A549 (cell line): Measurements from ENCODE around the gene SAMD3. TPM values are rescaled to one million over a fixed set of nuclear protein-coding genes. Genes with fewer than 3 reads are reported as not detected.

Experiments
- ATAC-seq, 2 experiments: fragments of 200-7000 bp in 1 of 2; fragments of >200 bp in 1 of 2; cut with Nextera tagmentation in 1 of 2; cut with Tn5 transposase in 1 of 2; 3 replicates each; pipeline versions ENCODE4 v1.8.0 to v1.9.1; 2018 to 2020; ENCODE audit warnings: mild to moderate bottlenecking in 1 of 2, moderate library complexity in 1 of 2
- CTCF ChIA-PET: fragments of 300-600 bp; sonication (Branson Sonifier 250); formaldehyde crosslinking; extraction: SDS; loops from one replicate; lab custom pipeline; 2021; ENCODE audit warnings: antibody characterized with exemption, inconsistent platforms; lab: Yijun Ruan, JAX
- POLR2A ChIA-PET: fragments of 350-600 bp; formaldehyde crosslinking; extraction: SDS; loops from one replicate; lab custom pipeline; 2021; ENCODE audit warnings: antibody characterized with exemption, inconsistent platforms; lab: Yijun Ruan, JAX
- DNase-seq, 2 experiments: peaks; one replicate each; pipeline versions ENCODE4 v3.0.0 to v3.0.0-alpha.2; 2011 to 2016; ENCODE audit warnings: low read depth in 1 of 2, low spot score in 1 of 2
- FAIRE-seq: peaks from 2 replicates; lab custom pipeline; 2011; peaks lifted over from hg19 to GRCh38; lab: Jason Lieb, UNC
- H3K27ac ChIP-seq, 2 experiments: fragments of >200 bp; sonication (Bioruptor Twin); formaldehyde crosslinking; 3 replicates each; pipeline ENCODE4 v1.5.1; 2016 to 2017
- H3K4me1 ChIP-seq: fragments of >200 bp; sonication (Bioruptor Twin); formaldehyde crosslinking; 3 replicates; pipeline ENCODE4 v1.6.1; 2016
- H3K4me2 ChIP-seq: fragments of >200 bp; sonication (Bioruptor Twin); formaldehyde crosslinking; 3 replicates; pipeline ENCODE4 v1.6.1; 2016
- H3K4me3 ChIP-seq: fragments of >200 bp; sonication (Bioruptor Twin); formaldehyde crosslinking; 3 replicates; pipeline ENCODE4 v1.5.1; 2016
- H3K9me3 ChIP-seq: fragments of >200 bp; sonication (Bioruptor Twin); formaldehyde crosslinking; 3 replicates; pipeline ENCODE4 v1.6.1; 2016
- ATOH8 ChIP-seq: fragments of 250-450 bp; sonication (Bioruptor Pico); IDR thresholded peaks from 2 replicates; pipeline ENCODE4 v1.5.0; 2020; ENCODE audit warnings: low read depth, mild to moderate bottlenecking, moderate library complexity
- BCL3 ChIP-seq: fragments of >200 bp; sonication (Bioruptor Twin); formaldehyde crosslinking; IDR thresholded peaks from 3 replicates; pipeline ENCODE4 v1.6.1; 2016
- BHLHE40 ChIP-seq: IDR thresholded peaks from 2 replicates; pipeline ENCODE4 v1.6.1; 2012; ENCODE audit warnings: low read depth, low read length, inconsistent platforms
- CEBPB ChIP-seq, 2 experiments: fragments of >200 bp in 1 of 2; sonication (Bioruptor Twin) in 1 of 2; formaldehyde crosslinking in 1 of 2; IDR thresholded peaks; 2 replicates each; pipeline ENCODE4 v1.6.1; 2012 to 2016
- CTCF ChIP-seq: fragments of >200 bp; sonication (Bioruptor Twin); formaldehyde crosslinking; IDR thresholded peaks from 3 replicates; pipeline ENCODE4 v1.5.1; 2016
- EHMT2 ChIP-seq: fragments of 200-600 bp; sonication (generic); IDR thresholded peaks from 2 replicates; pipeline ENCODE4 v1.6.1; 2016; ENCODE audit warnings: antibody characterized with exemption, low read depth, mild to moderate bottlenecking, moderate library complexity
- EP300 ChIP-seq, 2 experiments: fragments of >200 bp; sonication (Bioruptor Twin); formaldehyde crosslinking; IDR thresholded peaks; 2 replicates in 1 of 2; 3 replicates in 1 of 2; pipeline ENCODE4 v1.6.1; 2016 to 2017
- FOSB ChIP-seq: fragments of 250-450 bp; sonication (Bioruptor Pico); IDR thresholded peaks from 2 replicates; pipeline ENCODE4 v1.5.0; 2020; ENCODE audit warnings: mild to moderate bottlenecking, moderate library complexity
- GATA3 ChIP-seq: IDR thresholded peaks from 2 replicates; pipeline ENCODE4 v1.6.1; 2012; ENCODE audit warnings: borderline replicate concordance
- HDAC2 ChIP-seq: fragments of 200-600 bp; sonication (generic); IDR thresholded peaks from 2 replicates; pipeline ENCODE4 v1.6.1; 2016
- HEYL ChIP-seq: fragments of 250-450 bp; sonication (Bioruptor Pico); IDR thresholded peaks from 2 replicates; pipeline ENCODE4 v1.8.0; 2021; ENCODE audit warnings: mild to moderate bottlenecking, moderate library complexity
- HOXA7 ChIP-seq: fragments of 250-450 bp; sonication (Bioruptor Pico); IDR thresholded peaks from 2 replicates; pipeline ENCODE4 v1.5.0; 2020; ENCODE audit warnings: mild to moderate bottlenecking, moderate library complexity
- JUN ChIP-seq, 2 experiments: fragments of >200 bp; sonication (Bioruptor Twin); formaldehyde crosslinking; IDR thresholded peaks; 2 replicates in 1 of 2; 3 replicates in 1 of 2; pipeline ENCODE4 v1.6.1; 2016 to 2017
- JUNB ChIP-seq: fragments of >200 bp; sonication (Bioruptor Twin); formaldehyde crosslinking; IDR thresholded peaks from 2 replicates; pipeline ENCODE4 v1.6.1; 2016
- KDM1A ChIP-seq: fragments of 200-600 bp; sonication (generic); IDR thresholded peaks from 2 replicates; pipeline ENCODE4 v1.6.1; 2016; ENCODE audit warnings: low read depth, mild to moderate bottlenecking
- KDM5A ChIP-seq: fragments of 200-600 bp; sonication (generic); IDR thresholded peaks from 2 replicates; pipeline ENCODE4 v1.6.1; 2016; ENCODE audit warnings: antibody characterized with exemption, mild to moderate bottlenecking
- MAX ChIP-seq: IDR thresholded peaks from 2 replicates; pipeline ENCODE4 v1.6.1; 2012
- NFE2L2 ChIP-seq: fragments of 150-350 bp; conservative IDR thresholded peaks from 2 replicates; pipeline ENCODE4 v1.6.1; 2014; ENCODE audit warnings: low read length
- PBX3 ChIP-seq: IDR thresholded peaks from 2 replicates; pipeline ENCODE4 v1.6.1; 2012
- RAD21 ChIP-seq, 2 experiments: fragments of >200 bp in 1 of 2; sonication (Bioruptor Twin) in 1 of 2; formaldehyde crosslinking in 1 of 2; IDR thresholded peaks in 1 of 2; conservative IDR thresholded peaks in 1 of 2; 2 replicates in 1 of 2; 3 replicates in 1 of 2; pipeline ENCODE4 v1.6.1; 2012 to 2018; ENCODE audit warnings: inconsistent platforms in 1 of 2
- RARB ChIP-seq: fragments of 250-450 bp; sonication (Bioruptor Pico); IDR thresholded peaks from 2 replicates; pipeline ENCODE4 v1.8.0; 2021; ENCODE audit warnings: mild to moderate bottlenecking, moderate library complexity
- RCOR1 ChIP-seq: fragments of 150-350 bp; IDR thresholded peaks from 2 replicates; pipeline ENCODE4 v1.6.1; 2014; ENCODE audit warnings: antibody characterized with exemption, low read length, low read depth
- RFX5 ChIP-seq: fragments of 450-650 bp; IDR thresholded peaks from 2 replicates; pipeline ENCODE4 v1.7.1; 2014; ENCODE audit warnings: antibody characterized with exemption, mild to moderate bottlenecking, moderate library complexity
- SREBF2 ChIP-seq: fragments of 450-650 bp; IDR thresholded peaks from 2 replicates; pipeline ENCODE4 v1.6.1; 2014; ENCODE audit warnings: mild to moderate bottlenecking, moderate library complexity
- TFCP2L1 ChIP-seq: fragments of 250-450 bp; sonication (Bioruptor Pico); IDR thresholded peaks from 2 replicates; pipeline ENCODE4 v1.5.0; 2021; ENCODE audit warnings: mild to moderate bottlenecking
- TP53 ChIP-seq: fragments of 250-450 bp; sonication (Bioruptor Pico); IDR thresholded peaks from 2 replicates; pipeline ENCODE4 v1.5.0; 2021; ENCODE audit warnings: mild to moderate bottlenecking, moderate library complexity
- ZC3H11A ChIP-seq: fragments of 450-650 bp; IDR thresholded peaks from 2 replicates; pipeline ENCODE4 v1.6.1; 2014; ENCODE audit warnings: antibody characterized with exemption, mild to moderate bottlenecking
- ZNF302 ChIP-seq: fragments of 250-450 bp; sonication (Bioruptor Pico); IDR thresholded peaks from 2 replicates; pipeline ENCODE4 v1.9.0; 2021; ENCODE audit warnings: inconsistent platforms, mild to moderate bottlenecking, moderate library complexity
- ZSCAN20 ChIP-seq: fragments of 250-450 bp; sonication (Bioruptor Pico); IDR thresholded peaks from 2 replicates; pipeline ENCODE4 v1.8.0; 2022; ENCODE audit warnings: mild to moderate bottlenecking, moderate library complexity
- WGBS: methylation state at CpG from one replicate; pipeline ENCODE4 v1.1.6; 2017; ENCODE audit errors: missing lambda C conversion rate; 5-methylcytosine and 5-hydroxymethylcytosine counted together
- polyA plus RNA-seq, 4 experiments: library from polyadenylated mRNA; depleted of rRNA in 3 of 4; stranded (reverse); fragments of >200 nt; fragmentation: RNase III in 1 of 4; extraction: RNeasy Plus Mini Kit Qiagen cat#74134 plus additional on column Dnase treatment in 1 of 4; gene quantifications; 2 replicates in 3 of 4; 3 replicates in 1 of 4; pipeline ENCODE4 v1.2.3, GENCODE V29; 2011 to 2017

Gene SAMD3
- polyA plus RNA-seq, 2 of the 4 experiments (the other 2 are of a cell fraction) = not detected

GRCh38 chr6:130132286-130132701, 90.5 kb downstream of the SAMD3 start:
- DNase-seq = no peak
- Histone ChIP-seq H3K4me3 (no peak overlapping the region), H3K4me1 (no peaks in the 10 kb centered on the region)
- CTCF ChIA-PET = no interaction called here
- no peak for TF ChIP-seq ZC3H11A
- no peak for TF ChIP-seq RARB (CRISPR knock-in tag)
- TF ChIP-seq KDM1A = no peak
- no peak for TF ChIP-seq EP300 (IDR thresholded peaks at IDR 0.05)
- no peak for TF ChIP-seq BHLHE40
- TF ChIP-seq JUN (IDR thresholded peaks at IDR 0.05) = no peak
- TF ChIP-seq KDM5A = no peak
- no peak for TF ChIP-seq RFX5
- TF ChIP-seq HOXA7 = no peak
- no peak for TF ChIP-seq HDAC2
- TF ChIP-seq ZNF302 (CRISPR knock-in tag) = no peak
- no peak for TF ChIP-seq TFCP2L1 (CRISPR knock-in tag)
- no peak for TF ChIP-seq JUNB
- no peak for TF ChIP-seq ZSCAN20
- no peak for TF ChIP-seq ATOH8 (CRISPR knock-in tag)
- no peak for TF ChIP-seq RAD21 (conservative IDR thresholded peaks at IDR 0.05 in 1 of 2, IDR thresholded peaks at IDR 0.05 in 1 of 2)
- TF ChIP-seq BCL3 = no peak
- TF ChIP-seq PBX3 = no peak
- TF ChIP-seq, all 56 proteins: peak for 0
- no peaks in the 10 kb centered on the region for H3K9me3 ChIP-seq
- no peak overlapping the region for H3K4me2 ChIP-seq
- FAIRE-seq = no peak
- POLR2A ChIA-PET = no interaction called here
- no peak overlapping the region for H3K27ac ChIP-seq
- WGBS = 60% methylated on average over 6 of the region's 6 CpGs
- no peak for ATAC-seq

- POLR2A ChIA-PET = no interaction called here
- no peak overlapping the region for H3K4me2 ChIP-seq
Observed at GRCh38 chr6:130129762-130130246, 92.9 kb downstream of the SAMD3 start.

GRCh38 chr6:130128326-130128725, 94.4 kb downstream of the SAMD3 start:
- Histone ChIP-seq H3K4me3 (no peak overlapping the region), H3K4me2 (no peak overlapping the region), H3K27ac (no peak overlapping the region), H3K9me3 (no peaks in the 10 kb centered on the region), H3K4me1 (no peaks in the 10 kb centered on the region)
- DNase-seq = no peak
- CTCF ChIA-PET = no interaction called here
- ATAC-seq = no peak
- POLR2A ChIA-PET = no interaction called here
- no peak for FAIRE-seq
- 76% methylated on average over 5 of the region's 5 CpGs for WGBS
- TF ChIP-seq ATOH8 (CRISPR knock-in tag) (no peak), CEBPB (IDR thresholded peaks at IDR 0.05) (no peak), HEYL (CRISPR knock-in tag) (no peak), NFE2L2 (no peak), EHMT2 (no peak), HOXA7 (no peak), ZNF302 (CRISPR knock-in tag) (no peak), HDAC2 (no peak), CTCF (no peak), SREBF2 (no peak)

More at GRCh38 chr6:130129762-130130246, 92.9 kb downstream of the SAMD3 start:
- Histone ChIP-seq H3K27ac (no peak overlapping the region), H3K4me1 (no peaks in the 10 kb centered on the region), H3K9me3 (no peaks in the 10 kb centered on the region), H3K4me3 (no peak overlapping the region)
- no peak for DNase-seq
- no peak for FAIRE-seq
- no peak for ATAC-seq
- TF ChIP-seq HOXA7 (no peak), ZNF302 (CRISPR knock-in tag) (no peak), FOSB (no peak), NFE2L2 (no peak), RCOR1 (no peak), MAX (no peak), EP300 (IDR thresholded peaks at IDR 0.05) (no peak), TP53 (no peak), GATA3 (no peak)
- WGBS = 89% methylated on average over 6 of the region's 6 CpGs
- CTCF ChIA-PET = no interaction called here
